GM21367 (cell line): ENCODE data around the gene ZNRF3.

Experiments
- ATAC-seq: cut with Tn5 transposase; IDR thresholded peaks from one replicate; pipeline ENCODE4 v1.9.1; 2021; ENCODE audit not compliant: unreplicated experiment

Gene ZNRF3

DNA sequence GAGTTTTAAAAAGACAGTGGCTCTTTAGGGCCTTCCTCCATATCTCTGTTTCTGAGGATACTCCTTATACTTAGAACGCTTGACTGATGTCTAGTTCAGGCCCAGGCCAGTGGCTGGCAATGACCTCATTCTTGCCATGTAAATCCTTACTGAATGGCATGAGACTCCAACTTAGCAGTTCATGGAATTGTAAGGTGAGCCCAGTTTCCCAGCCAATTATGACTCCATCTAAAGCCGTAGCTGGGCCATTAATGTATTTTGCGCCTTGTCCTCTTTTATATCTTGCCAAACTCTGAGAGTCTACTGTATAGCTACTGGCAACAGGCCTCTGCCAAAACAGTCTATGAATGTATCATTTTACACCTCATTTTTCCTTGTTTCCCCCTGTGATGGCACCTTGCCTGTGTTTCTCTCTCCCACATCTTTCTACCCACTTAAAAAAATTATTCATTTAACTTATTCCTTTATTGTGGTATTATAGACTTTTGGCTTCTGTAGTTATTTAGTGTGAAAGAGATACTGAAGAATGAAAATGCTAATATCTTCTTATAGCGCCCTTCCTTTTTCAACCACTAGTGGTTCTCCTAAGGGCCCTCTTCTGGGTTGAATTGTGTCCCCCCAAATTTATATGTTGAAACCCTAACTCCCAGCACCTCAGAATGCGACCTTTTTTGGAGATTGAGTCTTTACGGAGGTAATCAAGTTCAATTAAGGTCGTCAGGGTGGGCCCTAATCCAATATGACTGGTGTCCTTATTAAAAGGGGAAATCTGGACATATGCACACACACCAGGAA, 67.4 kb downstream of the ZNRF3 start:
- no peak for ATAC-seq

DNA sequence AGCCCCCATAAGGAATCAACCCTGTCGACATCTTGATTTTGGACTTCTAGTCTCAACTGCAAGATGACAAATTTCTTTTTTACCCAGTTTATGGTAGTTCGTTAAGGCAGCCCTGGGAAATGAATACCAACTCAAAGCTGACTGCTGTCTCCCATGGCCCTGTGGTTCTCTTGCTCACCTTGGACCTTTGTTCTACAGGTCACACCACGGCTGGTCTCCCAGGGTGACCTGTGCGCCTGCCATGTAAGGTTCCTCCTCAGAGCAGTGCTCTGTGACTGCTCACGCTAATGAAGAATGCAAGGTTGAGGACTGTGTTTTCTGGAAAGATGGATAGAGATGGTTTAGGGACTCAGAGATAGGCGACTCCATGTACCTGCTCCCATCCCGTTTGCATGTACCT, 68.2 kb downstream of the ZNRF3 start:
- ATAC-seq = no peak

DNA sequence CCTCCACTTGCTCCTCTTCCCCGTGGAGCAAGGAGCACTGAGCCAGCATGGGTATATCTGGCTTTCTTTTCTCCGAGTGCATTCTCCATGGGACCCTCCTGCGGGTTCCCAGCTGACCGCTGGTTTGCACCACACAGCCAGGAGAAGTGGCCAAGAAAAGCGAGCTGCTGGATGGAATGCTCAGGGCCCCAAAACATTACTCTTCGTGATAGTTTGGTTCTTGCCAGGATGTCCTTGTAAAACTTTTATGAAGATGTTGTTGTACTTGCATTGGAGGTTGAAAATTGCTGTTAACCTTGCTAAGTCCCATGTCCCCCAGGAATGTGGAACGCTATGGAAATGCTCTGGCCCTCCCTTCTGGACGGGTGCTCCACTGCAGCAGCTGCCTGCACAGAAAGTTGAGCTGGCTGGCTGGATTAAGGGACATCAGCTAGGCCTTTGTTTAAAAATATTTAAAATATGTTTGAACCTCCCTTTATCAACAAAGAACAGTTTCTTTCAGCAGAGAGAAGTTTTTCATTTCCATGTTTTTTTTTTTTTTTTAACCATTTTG, 68.7 kb downstream of the ZNRF3 start:
- no peak for ATAC-seq

- ATAC-seq = no peak
These were observed 69.5 kb downstream of the ZNRF3 start for GRCh38 chr22:28952857-28953256.

GRCh38 chr22:28953403-28953802, 70.0 kb downstream of the ZNRF3 start:
- ATAC-seq = no peak

DNA sequence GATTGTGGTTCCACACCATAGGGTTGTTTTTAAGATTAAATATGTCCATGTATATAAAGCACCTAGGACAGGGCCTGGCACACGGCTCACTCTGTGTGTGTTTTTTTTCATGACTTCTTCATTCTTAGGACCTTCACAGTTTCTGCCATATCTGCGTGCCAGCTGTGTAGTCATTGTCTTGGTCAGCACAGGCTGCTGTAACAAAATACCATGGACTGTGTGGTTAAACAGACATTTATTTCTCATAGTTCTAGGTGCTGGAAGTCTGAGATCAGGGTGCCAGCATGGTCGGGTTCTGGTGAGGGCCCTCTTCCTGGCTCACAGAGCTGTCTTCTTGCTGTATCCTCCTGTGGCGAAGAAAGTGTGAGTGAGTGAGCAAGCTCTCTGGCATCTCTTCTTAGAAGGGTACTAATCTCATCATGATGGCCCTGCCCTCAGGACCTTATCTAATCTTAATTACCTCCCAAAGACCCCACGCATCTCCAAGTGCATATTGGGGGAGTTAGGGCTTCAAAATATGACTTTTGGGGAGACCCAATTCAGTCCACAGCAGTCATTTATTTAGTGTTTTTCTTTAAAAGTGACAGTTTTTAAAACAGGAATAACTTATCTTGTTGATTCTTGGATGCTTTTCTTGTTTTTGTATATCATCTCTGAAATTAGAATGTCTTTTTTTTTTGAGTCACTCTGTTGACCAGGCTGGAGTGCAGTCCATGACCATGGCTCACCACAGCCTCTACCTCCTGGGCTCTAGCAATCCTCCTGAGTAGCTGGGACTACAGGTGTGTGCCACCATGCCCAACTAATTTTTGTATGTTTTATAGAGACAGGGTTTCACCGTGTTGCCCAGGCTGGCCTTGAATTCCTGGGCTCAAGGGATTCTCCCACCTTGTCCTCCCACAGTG, 70.9 kb downstream of the ZNRF3 start:
- no peak for ATAC-seq

- ATAC-seq = no peak
These were observed 72.4 kb downstream of the ZNRF3 start for GRCh38 chr22:28955817-28956216.

DNA sequence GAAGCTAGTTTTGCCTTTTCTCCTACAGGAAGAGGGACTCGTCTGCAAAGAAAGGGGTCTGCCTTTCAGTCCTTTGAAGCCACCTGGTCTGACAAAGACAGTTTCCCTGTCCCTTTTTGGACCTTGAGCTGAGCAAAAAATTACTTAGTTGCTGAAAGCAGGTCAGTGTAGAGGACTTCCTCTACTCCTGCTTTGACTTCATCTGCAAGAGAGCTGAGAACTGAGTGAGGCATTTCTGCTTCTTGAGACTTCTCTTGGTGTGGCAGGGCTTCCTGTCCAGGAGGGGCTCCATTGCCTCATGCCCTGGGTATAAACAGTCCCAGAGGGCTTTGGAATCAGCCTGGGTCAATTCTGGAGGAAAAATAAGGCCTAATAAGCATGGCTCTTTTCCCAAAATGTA, 73.1 kb downstream of the ZNRF3 start:
- no peak for ATAC-seq

DNA sequence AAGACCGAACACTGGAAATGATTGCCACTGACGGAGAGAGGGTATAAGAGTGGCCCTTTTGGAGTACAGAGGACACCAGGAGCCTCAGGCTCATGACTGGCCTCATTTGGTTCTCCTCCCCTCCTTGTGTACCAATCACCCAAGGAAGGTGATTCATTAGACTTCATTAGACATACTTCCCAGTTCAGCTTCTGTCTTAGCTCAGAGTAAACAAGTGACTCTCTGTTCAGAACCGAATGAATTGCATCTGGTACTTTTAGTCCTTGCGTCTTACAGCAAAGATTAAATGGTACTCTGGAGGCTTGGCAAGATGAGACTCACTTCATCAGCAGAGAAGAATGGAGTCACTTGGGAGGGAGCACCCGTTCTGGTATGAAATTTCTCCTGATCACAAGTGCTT, 75.2 kb downstream of the ZNRF3 start:
- ATAC-seq = no peak

GRCh38 chr22:28962042-28962554, 78.7 kb downstream of the ZNRF3 start:
- ATAC-seq = no peak

DNA sequence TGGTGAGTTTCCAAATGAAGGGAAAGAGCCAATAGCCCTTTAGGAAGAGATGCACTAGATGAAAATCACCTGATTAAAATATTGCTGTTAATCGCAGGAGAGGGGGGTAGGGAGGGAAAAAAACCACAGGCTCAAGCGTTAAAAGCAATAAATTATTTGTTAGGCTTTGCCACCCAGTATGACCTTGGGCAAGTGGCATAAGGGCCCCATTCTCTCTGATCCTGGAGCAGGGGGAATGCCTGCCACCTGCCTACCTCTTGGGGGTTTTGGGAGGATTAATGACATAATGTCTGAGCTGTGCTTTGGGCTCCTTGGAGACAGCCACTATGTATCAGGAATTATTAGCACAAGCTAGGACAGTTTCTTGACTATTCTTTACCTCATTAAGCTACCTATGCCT, 80.0 kb downstream of the ZNRF3 start:
- no peak for ATAC-seq

- no peak for ATAC-seq
These were observed 83.8 kb downstream of the ZNRF3 start for GRCh38 chr22:28967163-28967665.

DNA sequence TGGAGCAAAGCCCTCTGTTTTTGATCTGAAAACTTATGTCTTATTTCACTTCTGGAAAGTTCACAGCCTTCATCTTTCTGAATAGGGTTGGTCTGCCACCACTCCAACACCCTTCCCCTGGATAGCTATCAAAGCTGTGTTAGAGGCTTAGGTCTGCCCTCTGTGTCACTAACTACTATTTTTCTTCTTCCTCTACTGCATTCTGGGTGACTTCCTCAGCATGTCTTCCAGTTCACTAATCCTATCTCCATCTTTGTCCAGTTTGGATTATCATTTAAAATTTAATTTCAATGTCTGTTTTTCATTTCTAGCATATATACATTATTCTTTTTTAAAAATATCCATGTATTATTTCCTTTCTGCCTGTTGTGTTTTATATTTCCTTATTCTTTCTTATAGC, 84.6 kb downstream of the ZNRF3 start:
- no peak for ATAC-seq

- ATAC-seq = no peak
These were observed 86.2 kb downstream of the ZNRF3 start for GRCh38 chr22:28969401-28970168.

- no peak for ATAC-seq
These were observed 90.0 kb downstream of the ZNRF3 start for GRCh38 chr22:28973352-28973751.

GRCh38 chr22:28977060-28977459, 93.7 kb downstream of the ZNRF3 start:
- no peak for ATAC-seq

- no peak for ATAC-seq
These were observed 94.2 kb downstream of the ZNRF3 start for GRCh38 chr22:28977481-28977971.

DNA sequence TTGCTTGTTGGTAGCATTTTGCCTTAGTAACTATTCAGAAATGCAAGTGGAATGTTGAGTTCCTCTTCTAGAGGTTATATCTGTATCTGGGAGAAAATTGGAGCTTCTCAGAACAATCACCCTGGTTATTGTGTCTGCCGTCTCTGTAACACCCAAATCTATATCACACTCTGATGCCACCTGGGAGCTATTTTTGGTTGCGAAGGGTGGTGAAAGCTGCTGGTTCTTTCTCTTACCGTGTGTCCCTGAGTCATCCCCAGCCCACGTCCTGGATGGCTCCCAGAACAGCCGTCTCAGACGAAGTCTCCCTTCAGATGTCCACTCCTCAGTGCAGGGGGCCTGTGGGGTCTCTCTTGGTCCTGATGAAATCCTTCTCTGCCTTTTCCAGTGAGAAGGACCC, 94.8 kb downstream of the ZNRF3 start:
- no peak for ATAC-seq

- no peak for ATAC-seq
These were observed 95.8 kb downstream of the ZNRF3 start for GRCh38 chr22:28978863-28979796.
